Bronchial epithelial cell (primary cell): ENCODE data around the gene CREB3. TPM values are rescaled to one million over a fixed set of nuclear protein-coding genes. Genes with fewer than 3 reads are reported as not detected.

Experiments used
- DNase-seq: peaks from one replicate; pipeline ENCODE4 v3.0.0-alpha.2; 2010; ENCODE audit warnings: low read depth
- FAIRE-seq: peaks from 2 replicates; lab custom pipeline; 2011; peaks lifted over from hg19 to GRCh38; lab: Jason Lieb, UNC
- H3K27me3 ChIP-seq: 2 replicates; pipeline ENCODE4 v1.5.1; 2011; ENCODE audit warnings: low read length; ENCODE audit not compliant: control insufficient read depth, insufficient read depth
- H3K36me3 ChIP-seq: 2 replicates; pipeline ENCODE4 v1.5.1; 2011; ENCODE audit warnings: low read length; ENCODE audit not compliant: control insufficient read depth, insufficient read depth
- H3K4me3 ChIP-seq: 2 replicates; pipeline ENCODE4 v1.5.1; 2011; ENCODE audit warnings: mild to moderate bottlenecking, low read depth, low read length, control low read depth
- total RNA-seq: library from RNA; depleted of rRNA; stranded (reverse); fragments of >200 nt; gene quantifications from 2 replicates; pipeline ENCODE4 v1.2.1, GENCODE V29; 2014
- TF ChIP-seq, protein P1 (sequence below): IDR thresholded peaks from 2 replicates; pipeline ENCODE4 v1.5.1; 2011; ENCODE audit warnings: mild to moderate bottlenecking, moderate library complexity, low read length, control low read depth, inconsistent platforms; ENCODE audit not compliant: insufficient read depth, severe bottlenecking

The CREB3 gene
- total RNA-seq, 1 donor from 2014 or later, result 57.9 TPM

DNA sequence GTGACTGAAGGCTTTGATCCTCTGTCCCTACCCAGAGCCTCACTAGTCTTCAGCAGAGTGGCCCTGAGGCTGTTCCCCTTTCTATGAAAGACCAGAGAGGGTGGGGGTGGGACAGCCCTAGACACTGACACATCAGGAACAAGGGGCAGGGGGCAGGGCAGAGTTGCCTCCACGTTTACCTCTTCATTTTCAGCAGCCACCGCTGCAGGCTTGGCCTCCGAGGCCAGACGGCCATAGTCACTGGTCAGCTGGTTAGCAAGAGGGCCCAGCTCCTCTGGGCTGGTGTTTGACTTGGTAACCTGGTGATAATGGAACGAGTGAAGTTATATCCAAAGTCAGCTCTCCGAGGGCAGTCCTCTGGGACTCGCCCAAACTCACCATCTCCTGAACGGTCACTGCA is 27.1 kb upstream of the CREB3 start:
- H3K27me3 ChIP-seq, result no peaks in the 10 kb centered on the region
- TF ChIP-seq, protein P1, sequence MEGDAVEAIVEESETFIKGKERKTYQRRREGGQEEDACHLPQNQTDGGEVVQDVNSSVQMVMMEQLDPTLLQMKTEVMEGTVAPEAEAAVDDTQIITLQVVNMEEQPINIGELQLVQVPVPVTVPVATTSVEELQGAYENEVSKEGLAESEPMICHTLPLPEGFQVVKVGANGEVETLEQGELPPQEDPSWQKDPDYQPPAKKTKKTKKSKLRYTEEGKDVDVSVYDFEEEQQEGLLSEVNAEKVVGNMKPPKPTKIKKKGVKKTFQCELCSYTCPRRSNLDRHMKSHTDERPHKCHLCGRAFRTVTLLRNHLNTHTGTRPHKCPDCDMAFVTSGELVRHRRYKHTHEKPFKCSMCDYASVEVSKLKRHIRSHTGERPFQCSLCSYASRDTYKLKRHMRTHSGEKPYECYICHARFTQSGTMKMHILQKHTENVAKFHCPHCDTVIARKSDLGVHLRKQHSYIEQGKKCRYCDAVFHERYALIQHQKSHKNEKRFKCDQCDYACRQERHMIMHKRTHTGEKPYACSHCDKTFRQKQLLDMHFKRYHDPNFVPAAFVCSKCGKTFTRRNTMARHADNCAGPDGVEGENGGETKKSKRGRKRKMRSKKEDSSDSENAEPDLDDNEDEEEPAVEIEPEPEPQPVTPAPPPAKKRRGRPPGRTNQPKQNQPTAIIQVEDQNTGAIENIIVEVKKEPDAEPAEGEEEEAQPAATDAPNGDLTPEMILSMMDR, result no peak
- no peak overlapping the region for H3K4me3 ChIP-seq
- FAIRE-seq (no peak), DNase-seq (no peak)
- peaks cover 62% of the 10 kb centered on the region for H3K36me3 ChIP-seq

DNA sequence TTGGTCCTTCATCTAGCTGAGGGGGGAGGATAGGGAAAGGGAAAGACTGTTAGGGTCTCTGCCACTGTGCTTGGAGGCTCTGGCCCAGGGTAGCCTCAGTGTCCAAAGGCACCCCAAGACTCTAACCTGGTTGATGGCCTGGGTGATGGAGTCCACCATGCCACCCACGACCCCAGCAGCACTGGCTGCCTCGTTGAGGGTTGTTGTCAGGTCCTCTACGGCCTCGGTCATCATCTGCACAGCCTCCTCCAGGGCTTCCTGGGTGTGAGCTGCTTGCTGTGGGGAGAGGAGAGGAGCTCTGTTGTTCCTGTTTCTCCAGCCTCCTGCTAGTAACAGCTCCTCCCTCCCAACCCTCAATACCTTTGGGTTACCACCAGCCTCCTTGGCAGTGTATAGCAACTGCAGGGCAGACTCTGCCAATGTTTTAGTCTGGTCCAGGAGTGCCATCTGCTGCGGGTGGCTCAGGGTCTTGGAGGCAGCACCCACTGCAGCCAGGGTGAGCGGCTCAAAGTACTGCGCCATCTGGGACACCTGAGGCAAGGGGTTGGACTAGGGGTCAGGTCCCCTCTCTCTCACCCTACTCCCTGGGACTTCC is 26.5 kb upstream of the CREB3 start:
- TF ChIP-seq, protein P1, result no peak

DNA sequence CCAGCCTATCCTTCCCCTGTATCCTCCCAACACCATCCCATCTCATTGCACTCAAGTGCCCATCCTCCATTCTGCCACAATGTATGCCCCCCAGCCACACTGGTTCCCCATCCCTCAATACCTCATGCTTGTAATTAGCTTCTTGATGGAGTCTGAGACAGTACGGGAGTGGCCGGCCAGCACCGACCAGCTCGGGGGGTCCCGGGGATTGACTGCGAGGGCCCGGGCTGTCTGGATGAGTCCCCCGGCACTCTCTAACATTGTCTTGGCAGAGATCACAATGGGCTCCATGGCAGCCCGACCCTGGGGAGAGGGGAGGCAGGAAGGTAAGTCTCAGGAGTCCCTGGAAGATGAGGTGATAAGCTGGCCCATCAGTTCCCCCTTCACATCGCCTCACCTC is 25.5 kb upstream of the CREB3 start:
- DNase-seq (no peak), FAIRE-seq (no peak)
- TF ChIP-seq, protein P1, result no peak
- H3K36me3 ChIP-seq, result peaks cover 64% of the 10 kb centered on the region
- no peaks in the 10 kb centered on the region for H3K27me3 ChIP-seq
- H3K4me3 ChIP-seq, result no peak overlapping the region

More for the DNA sequence above, 26.5 kb upstream of the CREB3 start:
- no peak overlapping the region for H3K4me3 ChIP-seq
- FAIRE-seq (no peak), DNase-seq (no peak)
- no peaks in the 10 kb centered on the region for H3K27me3 ChIP-seq
- peaks cover 64% of the 10 kb centered on the region for H3K36me3 ChIP-seq

DNA sequence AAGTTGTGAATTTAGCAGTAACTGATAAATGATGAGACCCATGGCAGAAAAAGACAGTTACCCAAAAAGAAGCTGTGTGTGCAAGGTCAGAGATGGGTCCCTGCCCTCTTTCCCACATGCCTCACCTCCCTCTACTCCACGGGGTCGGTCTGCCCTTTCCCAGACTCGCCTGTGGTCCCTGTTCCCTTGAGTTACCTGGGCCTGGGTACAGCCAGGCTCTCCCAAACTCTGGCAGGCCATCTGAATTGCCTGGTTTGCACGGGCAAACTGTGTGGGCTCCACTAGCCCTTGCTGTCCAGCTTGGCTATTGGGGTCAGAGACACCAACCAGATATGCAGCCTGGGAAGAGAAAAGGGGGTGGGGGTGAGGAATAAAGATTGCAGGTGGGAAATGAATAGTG is 24.3 kb upstream of the CREB3 start:
- FAIRE-seq, result peak; percentile 91
- Histone ChIP-seq H3K27me3 (no peaks in the 10 kb centered on the region), H3K36me3 (peaks cover 67% of the 10 kb centered on the region), H3K4me3 (no peak overlapping the region)
- DNase-seq, result no peak
- TF ChIP-seq, protein P1, result no peak

DNA sequence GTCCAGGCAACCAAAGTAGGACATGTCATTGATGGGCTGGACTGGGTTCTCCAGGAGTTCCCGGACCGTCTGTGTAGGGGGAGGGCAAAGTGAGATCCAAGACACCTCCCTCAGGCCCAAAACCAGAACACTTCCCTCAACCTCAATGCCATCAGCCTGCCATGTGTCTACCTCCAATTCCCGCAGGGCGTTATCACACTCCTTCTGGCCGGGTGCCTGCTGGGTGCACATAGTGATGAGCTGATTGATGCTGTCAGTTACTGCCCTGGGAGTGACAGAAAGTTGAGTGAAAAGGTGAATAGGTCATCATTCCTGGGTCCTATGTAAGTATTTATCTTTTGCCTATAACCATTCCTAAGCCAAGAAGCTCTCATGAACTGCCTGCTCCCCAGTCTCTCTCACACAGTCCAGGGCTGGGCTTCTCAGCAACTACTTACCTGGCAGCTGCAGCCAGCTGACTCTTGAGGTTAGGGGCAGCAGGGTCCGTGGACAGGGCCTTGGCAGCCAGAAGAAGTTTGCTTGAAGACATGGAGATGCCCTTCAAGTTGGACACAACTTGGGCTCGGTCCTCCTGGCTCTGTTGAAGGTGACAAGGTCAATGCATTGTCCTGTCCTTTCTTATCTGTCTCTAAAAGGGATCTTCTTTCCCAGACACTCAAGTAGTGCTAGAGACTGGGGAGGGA is 21.5 kb upstream of the CREB3 start:
- H3K4me3 ChIP-seq, result no peak overlapping the region
- no peaks in the 10 kb centered on the region for H3K27me3 ChIP-seq
- FAIRE-seq (peak; percentile 62), DNase-seq (no peak)
- H3K36me3 ChIP-seq, result peaks cover 62% of the 10 kb centered on the region
- TF ChIP-seq, protein P1, result no peak
